Neutrophil (primary cell): Measurements from ENCODE around the gene TRPM3.

Source experiments
- H3K27ac ChIP-seq: fragments of 200-600 bp; sonication (generic); 2 replicates; pipeline ENCODE4 v1.5.1; 2016; ENCODE audit warnings: mild to moderate bottlenecking, moderate library complexity
- H3K27me3 ChIP-seq: fragments of 200-600 bp; sonication (generic); 2 replicates; pipeline ENCODE4 v1.6.0; 2016; ENCODE audit warnings: mild to moderate bottlenecking
- H3K36me3 ChIP-seq: fragments of 200-600 bp; sonication (generic); 2 replicates; pipeline ENCODE4 v1.5.1; 2017
- H3K4me1 ChIP-seq, 2 experiments: fragments of 200-600 bp in 1 of 2; sonication (generic) in 1 of 2; 1 replicate in 1 of 2; 2 replicates in 1 of 2; pipeline versions ENCODE4 v1.5.1 to v1.6.1; 2013 to 2016; ENCODE audit warnings: low read depth in 1 of 2, low read length in 1 of 2, mild to moderate bottlenecking in 1 of 2, moderate library complexity in 1 of 2; ENCODE audit not compliant: control insufficient read depth in 1 of 2, insufficient read depth in 1 of 2
- H3K4me3 ChIP-seq, 2 experiments: fragments of 200-600 bp in 1 of 2; sonication (generic) in 1 of 2; 1 replicate in 1 of 2; 2 replicates in 1 of 2; pipeline ENCODE4 v1.5.1; 2013 to 2016; ENCODE audit warnings: low read depth in 1 of 2, low read length in 1 of 2, mild to moderate bottlenecking in 1 of 2, moderate library complexity in 1 of 2
- H3K9me3 ChIP-seq: fragments of 200-600 bp; sonication (generic); 2 replicates; pipeline ENCODE4 v1.5.1; 2016
- CTCF ChIP-seq: fragments of 200-600 bp; sonication (generic); IDR thresholded peaks from 2 replicates; pipeline ENCODE4 v1.5.1; 2016; ENCODE audit warnings: antibody characterized with exemption

TRPM3 gene

GRCh38 chr9:70529833-70530232 lies 591.6 kb downstream of the TRPM3 start:
- TF ChIP-seq CTCF = no peak
- H3K9me3 ChIP-seq = no peaks in the 10 kb centered on the region
- no peak overlapping the region for H3K27ac ChIP-seq
- H3K4me3 ChIP-seq = no peak overlapping the region
- no peaks in the 10 kb centered on the region for H3K36me3 ChIP-seq
- no peaks in the 10 kb centered on the region for H3K27me3 ChIP-seq
- H3K4me1 ChIP-seq = no peaks in the 10 kb centered on the region

- no peak for TF ChIP-seq CTCF
- Histone ChIP-seq H3K4me1 (no peaks in the 10 kb centered on the region), H3K4me3 (no peak overlapping the region), H3K9me3 (no peaks in the 10 kb centered on the region), H3K27ac (no peak overlapping the region), H3K27me3 (no peaks in the 10 kb centered on the region), H3K36me3 (no peaks in the 10 kb centered on the region)
Measured at GRCh38 chr9:70529377-70529776, 592.0 kb downstream of the TRPM3 start.

- Histone ChIP-seq H3K4me1 (no peaks in the 10 kb centered on the region), H3K27me3 (no peaks in the 10 kb centered on the region), H3K27ac (no peak overlapping the region), H3K4me3 (no peak overlapping the region), H3K36me3 (no peaks in the 10 kb centered on the region), H3K9me3 (no peaks in the 10 kb centered on the region)
- no peak for TF ChIP-seq CTCF
Measured at GRCh38 chr9:70526902-70527301, 594.5 kb downstream of the TRPM3 start.

GRCh38 chr9:70525519-70525918 lies 595.9 kb downstream of the TRPM3 start:
- Histone ChIP-seq H3K36me3 (no peaks in the 10 kb centered on the region), H3K4me3 (no peak overlapping the region), H3K4me1 (no peaks in the 10 kb centered on the region), H3K27me3 (no peaks in the 10 kb centered on the region), H3K27ac (no peak overlapping the region), H3K9me3 (no peaks in the 10 kb centered on the region)
- TF ChIP-seq CTCF = no peak

- no peak overlapping the region for H3K4me3 ChIP-seq
- H3K27me3 ChIP-seq = no peaks in the 10 kb centered on the region
- no peak overlapping the region for H3K27ac ChIP-seq
- no peaks in the 10 kb centered on the region for H3K36me3 ChIP-seq
- H3K4me1 ChIP-seq = no peaks in the 10 kb centered on the region
- no peaks in the 10 kb centered on the region for H3K9me3 ChIP-seq
- no peak for TF ChIP-seq CTCF
Measured at GRCh38 chr9:70519912-70520724, 601.3 kb downstream of the TRPM3 start.
